Sciatic nerve (tissue), 2 donors: ENCODE measurements around the gene ARHGAP10. TPM values are rescaled to one million over a fixed set of nuclear protein-coding genes. Genes with fewer than 3 reads are reported as not detected.
"Not testable (repeated sequence)": the region's sequence is repeated elsewhere in the genome, so short reads cannot be mapped to it uniquely, and the experiment has no call there.

Experiments used
- ATAC-seq: fragments of 200-7000 bp; cut with Tn5 transposase; one replicate; pipeline ENCODE4 v1.9.1; 2020; ENCODE audit warnings: mild to moderate bottlenecking, moderate library complexity
- DNase-seq: peaks from one replicate; pipeline ENCODE4 v3.0.0-alpha.2; 2020; ENCODE audit warnings: low spot score
- intact Hi-C: fragments of 100-400 bp; cut with DNase I; formaldehyde crosslinking; loops from one replicate; pipeline ENCODE4 v1.14.2; 2022
- total RNA-seq: library from RNA; stranded (reverse); fragmentation: NEBNext Ultra II Directional; extraction: Animal tissue kit (Norgen Biotek cat#: 25700); gene quantifications from one replicate; pipeline ENCODE4 v1.2.1, GENCODE V29; 2021
- donor health status: DM: no; HTN: no; CAD: no.
- donor health status: DM: no; HTN: no; CAD: no.

ARHGAP10 gene
- total RNA-seq, 1 donor from 2014 or later: 89.2 TPM

- DNase-seq (no peak), ATAC-seq (no peak)
- intact Hi-C loops: loop anchor here (10.0 kb wide), 1 partner anchor 128 kb away; the partner anchor contains the start of gene ARHGAP10
These were observed 131.3 kb downstream of the ARHGAP10 start for GRCh38 chr4:147863111-147863747.

- DNase-seq: no peak
- ATAC-seq: peak; percentile 77
- intact Hi-C loops: loop anchor here (10.0 kb wide), 1 partner anchor 129 kb away; the partner anchor contains the start of gene ARHGAP10
These were observed 132.1 kb downstream of the ARHGAP10 start for GRCh38 chr4:147863808-147864472.

- ATAC-seq (peak; percentile 38), DNase-seq (no peak)
- intact Hi-C loops: loop anchor here (5.0 to 10.0 kb wide), 2 partner anchors 130 to 157 kb away; partner anchors contain the start of gene ARHGAP10
These were observed 132.7 kb downstream of the ARHGAP10 start for GRCh38 chr4:147864607-147865006.

- DNase-seq: no peak
- ATAC-seq: no peak
- intact Hi-C loops: loop anchor here (5.0 to 10.0 kb wide), 2 partner anchors 131 to 159 kb away; partner anchors contain the start of gene ARHGAP10
These were observed 134.0 kb downstream of the ARHGAP10 start for GRCh38 chr4:147865926-147866325.

- intact Hi-C loops: loop anchor here (5.0 to 10.0 kb wide), 2 partner anchors 132 to 159 kb away; partner anchors contain the start of gene ARHGAP10
- DNase-seq (peak; percentile 99), ATAC-seq (peak; percentile 82)
These were observed 134.8 kb downstream of the ARHGAP10 start for GRCh38 chr4:147866532-147867271.

GRCh38 chr4:147874109-147874508, 142.2 kb downstream of the ARHGAP10 start:
- intact Hi-C loops: no loop called here
- DNase-seq: no peak
- no peak for ATAC-seq

GRCh38 chr4:147877308-147877771, 145.5 kb downstream of the ARHGAP10 start:
- intact Hi-C loops: no loop called here
- peak; percentile 44 for ATAC-seq
- no peak for DNase-seq

- intact Hi-C loops: no loop called here
- ATAC-seq (no peak), DNase-seq (no peak)
These were observed 147.8 kb downstream of the ARHGAP10 start for GRCh38 chr4:147879676-147880075.

- ATAC-seq (no peak), DNase-seq (no peak)
- intact Hi-C loops: no loop called here
These were observed 148.6 kb downstream of the ARHGAP10 start for GRCh38 chr4:147880511-147880910.

GRCh38 chr4:147884536-147884935, 152.6 kb downstream of the ARHGAP10 start:
- intact Hi-C loops: no loop called here
- no peak for ATAC-seq
- no peak for DNase-seq

- intact Hi-C loops: loop anchor here (5.0 kb wide), 1 partner anchor 483 kb away; no protein-coding TSS in a partner anchor
- DNase-seq, ATAC-seq: not testable (repeated sequence)
These were observed 153.3 kb downstream of the ARHGAP10 start for GRCh38 chr4:147885216-147885615.

GRCh38 chr4:147891476-147892115, 159.7 kb downstream of the ARHGAP10 start:
- intact Hi-C loops: no loop called here
- DNase-seq: no peak

GRCh38 chr4:147899512-147899911, 167.6 kb downstream of the ARHGAP10 start:
- intact Hi-C loops: no loop called here
- DNase-seq: no peak
- ATAC-seq: no peak

More at GRCh38 chr4:147891476-147892115, 159.7 kb downstream of the ARHGAP10 start:
- no peak for ATAC-seq

GRCh38 chr4:147901388-147901787, 169.5 kb downstream of the ARHGAP10 start:
- DNase-seq (no peak), ATAC-seq (no peak)
- intact Hi-C loops: no loop called here

GRCh38 chr4:147901916-147902315, 170.0 kb downstream of the ARHGAP10 start:
- DNase-seq: no peak
- intact Hi-C loops: no loop called here
- no peak for ATAC-seq

- no peak for ATAC-seq
- DNase-seq: no peak
- intact Hi-C loops: no loop called here
These were observed 177.3 kb downstream of the ARHGAP10 start for GRCh38 chr4:147909225-147909624.

- DNase-seq (no peak), ATAC-seq (no peak)
- intact Hi-C loops: no loop called here
These were observed 178.4 kb downstream of the ARHGAP10 start for GRCh38 chr4:147910315-147910714.

- intact Hi-C loops, ATAC-seq, DNase-seq: not testable (repeated sequence)
These were observed 180.2 kb downstream of the ARHGAP10 start for GRCh38 chr4:147912106-147912505.

- intact Hi-C loops: no loop called here
- DNase-seq: no peak
- ATAC-seq: no peak
These were observed 181.2 kb downstream of the ARHGAP10 start for GRCh38 chr4:147913137-147913536.
